Endothelial cell of umbilical vein (primary cell): ENCODE data around the gene LRRC17. TPM values are rescaled to one million over a fixed set of nuclear protein-coding genes. Genes with fewer than 3 reads are reported as not detected.
"Not testable (repeated sequence)": the region's sequence is repeated elsewhere in the genome, so short reads cannot be mapped to it uniquely, and the experiment has no call there.

Source experiments
- BruUV-seq: library from RNA; stranded (reverse); fragments of 400-500 nt; replicated peaks from 2 replicates; lab custom pipeline; 2021; lab: Mats Ljungman, UMichigan
- CTCF ChIA-PET: fragments of 300-600, 350-600 bp; sonication (Branson Sonifier 250); formaldehyde crosslinking; loops from one replicate; lab custom pipeline; 2021; ENCODE audit warnings: antibody characterized with exemption, inconsistent platforms; lab: Charles Lee
- POLR2A ChIA-PET: fragments of 300-600, 350-600 bp; sonication (Branson Sonifier 250); formaldehyde crosslinking; loops from one replicate; lab custom pipeline; 2021; ENCODE audit warnings: antibody characterized with exemption, inconsistent platforms; lab: Charles Lee
- DNase-seq: peaks from one replicate; pipeline ENCODE4 v3.0.0-alpha.2; 2011; ENCODE audit warnings: low read depth, low spot score
- FAIRE-seq: peaks from 2 replicates; lab custom pipeline; 2011; peaks lifted over from hg19 to GRCh38; lab: Jason Lieb, UNC
- H2AFZ ChIP-seq: 2 replicates; pipeline ENCODE4 v1.6.0; 2012; ENCODE audit warnings: low read depth, low read length, control low read depth, inconsistent platforms
- H3K27ac ChIP-seq: 2 replicates; pipeline ENCODE4 v1.5.1; 2011; ENCODE audit warnings: low read depth, mild to moderate bottlenecking, control low read depth, low read length, moderate library complexity; ENCODE audit not compliant: insufficient read depth
- H3K27me3 ChIP-seq, 2 experiments: 2 replicates each; pipeline versions ENCODE4 v1.6.0 to v1.6.1; 2011; ENCODE audit warnings: low read length in 2 of 2, mixed read lengths in 1 of 2; ENCODE audit not compliant: control insufficient read depth in 2 of 2, insufficient read depth in 2 of 2
- H3K36me3 ChIP-seq, 2 experiments: 2 replicates in 1 of 2; 3 replicates in 1 of 2; pipeline ENCODE4 v1.5.1; 2011; ENCODE audit warnings: low read length in 2 of 2, mild to moderate bottlenecking in 1 of 2, moderate library complexity in 1 of 2; ENCODE audit not compliant: control insufficient read depth in 2 of 2, insufficient read depth in 2 of 2; ENCODE audit errors: extremely low read depth in 1 of 2
- H3K4me1 ChIP-seq: 3 replicates; pipeline ENCODE4 v1.5.1; 2011; ENCODE audit warnings: mild to moderate bottlenecking, low read length; ENCODE audit not compliant: control insufficient read depth, insufficient read depth; ENCODE audit errors: extremely low read depth
- H3K4me2 ChIP-seq: 2 replicates; pipeline ENCODE4 v1.6.1; 2011; ENCODE audit warnings: low read length, control low read depth, mixed read lengths; ENCODE audit not compliant: insufficient read depth
- H3K4me3 ChIP-seq, 3 experiments: fragments of 200-600 bp in 1 of 3; sonication (generic), shearing (Covaris generic) in 1 of 3; replicated peaks in 1 of 3; 2 replicates each; pipeline ENCODE4 v1.5.1; 2011 to 2016; ENCODE audit warnings: control low read depth in 3 of 3, low read length in 3 of 3, mild to moderate bottlenecking in 2 of 3, inconsistent platforms in 1 of 3, low read depth in 1 of 3, moderate library complexity in 1 of 3; ENCODE audit not compliant: insufficient read depth in 1 of 3
- H3K79me2 ChIP-seq: 2 replicates; pipeline ENCODE4 v1.6.0; 2012; ENCODE audit warnings: low read length, inconsistent platforms; ENCODE audit not compliant: control insufficient read depth, insufficient read depth
- H3K9ac ChIP-seq: replicated peaks from 2 replicates; pipeline ENCODE3; 2011; ENCODE audit warnings: low read length, control low read depth; ENCODE audit not compliant: insufficient read depth; ENCODE audit errors: extremely low read depth
- H3K9me1 ChIP-seq: replicated peaks from 3 replicates; pipeline ENCODE4 v1.6.0; 2011; ENCODE audit warnings: mild to moderate bottlenecking, low read length; ENCODE audit not compliant: control insufficient read depth, insufficient read depth; ENCODE audit errors: extremely low read depth
- H3K9me3 ChIP-seq: replicated peaks from 2 replicates; pipeline ENCODE4 v1.5.1; 2012; ENCODE audit warnings: low read length, inconsistent platforms; ENCODE audit not compliant: control insufficient read depth, insufficient read depth
- H4K20me1 ChIP-seq: replicated peaks from 2 replicates; pipeline ENCODE3; 2011; ENCODE audit warnings: mild to moderate bottlenecking, low read length; ENCODE audit not compliant: control insufficient read depth, insufficient read depth; ENCODE audit errors: extremely low read depth
- CTCF ChIP-seq, 2 donors: IDR thresholded peaks; 1 replicate in 1 of 2; 2 replicates in 1 of 2; pipeline ENCODE4 v1.5.1; 2011; ENCODE audit warnings: low read length in 2 of 2, mild to moderate bottlenecking in 2 of 2, moderate library complexity in 2 of 2, control low read depth in 1 of 2, inconsistent platforms in 1 of 2, low read depth in 1 of 2; ENCODE audit not compliant: insufficient read depth in 1 of 2; ENCODE audit errors: extremely low read depth in 1 of 2
- EZH2 ChIP-seq: IDR thresholded peaks from 2 replicates; pipeline ENCODE4 v1.6.1; 2012; ENCODE audit warnings: borderline replicate concordance, low read depth, mild to moderate bottlenecking, moderate library complexity, low read length, inconsistent platforms; ENCODE audit not compliant: severe bottlenecking
- FOS ChIP-seq: IDR thresholded peaks from 2 replicates; pipeline ENCODE4 v1.6.1; 2011; ENCODE audit warnings: mild to moderate bottlenecking, low read length, moderate library complexity, borderline replicate concordance; ENCODE audit not compliant: insufficient read depth
- GATA2 ChIP-seq: IDR thresholded peaks from 2 replicates; pipeline ENCODE4 v1.7.0; 2011; ENCODE audit warnings: low read depth, mild to moderate bottlenecking, moderate library complexity, mixed read lengths, low read length; ENCODE audit not compliant: insufficient read length, insufficient read depth
- JUN ChIP-seq: IDR thresholded peaks from 2 replicates; pipeline ENCODE4 v1.6.1; 2011; ENCODE audit warnings: borderline replicate concordance, low read depth; ENCODE audit not compliant: insufficient read length, insufficient read depth
- MAX ChIP-seq: IDR thresholded peaks from 2 replicates; pipeline ENCODE4 v1.6.1; 2011; ENCODE audit not compliant: insufficient read depth, insufficient read length
- MYC ChIP-seq: IDR thresholded peaks from one replicate; pipeline ENCODE4 v1.6.1; 2011; ENCODE audit warnings: mild to moderate bottlenecking, low read depth, low read length
- POLR2A ChIP-seq: IDR thresholded peaks from 2 replicates; pipeline ENCODE4 v1.6.1; 2012; ENCODE audit warnings: low read depth, mild to moderate bottlenecking, control low read depth, low read length
- POLR2AphosphoS5 ChIP-seq: IDR thresholded peaks from 2 replicates; pipeline ENCODE4 v1.6.1; 2012; ENCODE audit warnings: low read depth, mild to moderate bottlenecking, control low read depth, low read length, moderate library complexity; ENCODE audit not compliant: insufficient read depth
- dilution Hi-C: fragments of 300-500 bp; cut with MboI; formaldehyde crosslinking; loops from one replicate; pipeline ENCODE4 v1.15.0; 2019; ENCODE audit warnings: low sequenced_read_pairs; ENCODE audit not compliant: extremely low pct_ligation_motif_present
- intact Hi-C: fragments of 100-400 bp; cut with micrococcal nuclease; formaldehyde crosslinking; loops from one replicate; pipeline ENCODE4 v1.10.0; 2022
- polyA plus RNA-seq, 4 experiments: library from polyadenylated mRNA; depleted of rRNA in 3 of 4; stranded (reverse) in 3 of 4; unstranded in 1 of 4; fragments of >200 nt; gene quantifications; 2 replicates each; pipeline versions ENCODE4 v1.2.1 to v1.2.3, GENCODE V29; 2011 to 2012; ENCODE audit warnings: missing spikeins in 1 of 4
- total RNA-seq: library from RNA; stranded (reverse); gene quantifications from 2 replicates; pipeline ENCODE4 v1.2.3, GENCODE V29; 2021

LRRC17 gene
- total and polyA plus RNA-seq, 2 donors (not counting 3 experiments of a cell fraction or from before 2014, with no cell fraction given): 22.7 to 33.7 TPM

- ChIA-PET POLR2A (no interaction called here), CTCF (no interaction called here)
- no peak for FAIRE-seq
- BruUV-seq: no TSS peak
- H3K4me3 ChIP-seq: no peak overlapping the region
- peaks cover 2% of the 10 kb centered on the region for H3K79me2 ChIP-seq
- no peak overlapping the region for H3K9ac ChIP-seq
- H3K27me3 ChIP-seq: no peaks in the 10 kb centered on the region
- H3K4me2 ChIP-seq: no peak overlapping the region
- intact Hi-C loops (no loop called here), dilution Hi-C loops (no loop called here)
- DNase-seq: no peak
- no peaks in the 10 kb centered on the region for H3K36me3 ChIP-seq
- no peaks in the 10 kb centered on the region for H4K20me1 ChIP-seq
- no peaks in the 10 kb centered on the region for H3K9me3 ChIP-seq
- H3K27ac ChIP-seq: no peak overlapping the region
- no peak for TF ChIP-seq EZH2
- no peak for TF ChIP-seq JUN
- no peak for TF ChIP-seq MAX
- TF ChIP-seq MYC: no peak
- no peak for TF ChIP-seq POLR2A
- no peak for TF ChIP-seq CTCF (IDR thresholded peaks at IDR 0.05; ENCODE audit: extremely low read depth in 1 of 2, insufficient read depth in 1 of 2, low read depth in 1 of 2, low read length in 2 of 2)
- TF ChIP-seq POLR2AphosphoS5: no peak
- no peak for TF ChIP-seq FOS
- no peak for TF ChIP-seq GATA2
- no peaks in the 10 kb centered on the region for H3K9me1 ChIP-seq
- no peak overlapping the region for H2AFZ ChIP-seq
- H3K4me1 ChIP-seq: peaks cover 16% of the 10 kb centered on the region
These were observed 63.7 kb downstream of the LRRC17 start for GRCh38 chr7:102976493-102976892.

- H3K36me3 ChIP-seq, H3K27ac ChIP-seq, H3K4me3 ChIP-seq, dilution Hi-C loops, H3K4me2 ChIP-seq, H2AFZ ChIP-seq, DNase-seq, BruUV-seq, H3K27me3 ChIP-seq, H3K9me1 ChIP-seq, H4K20me1 ChIP-seq, POLR2A ChIA-PET, H3K9me3 ChIP-seq, intact Hi-C loops, H3K9ac ChIP-seq, FAIRE-seq, H3K79me2 ChIP-seq, CTCF ChIA-PET: not testable (repeated sequence)
- H3K4me1 ChIP-seq: peaks cover 15% of the 10 kb centered on the region
These were observed 64.8 kb downstream of the LRRC17 start for GRCh38 chr7:102977586-102977985.
